ENCODE data around the gene TLL1.

TLL1 gene

GRCh38 chr4:165851256-165851655 lies 21.8 kb upstream of the TLL1 start:
- H3K79me2 ChIP-seq (ENCODE audit: insufficient read depth, low read length) = no peaks in the 10 kb centered on the region
- no peak overlapping the region for H3K27ac ChIP-seq (ENCODE audit: low read depth, low read length, poor library complexity, severe bottlenecking)
- H3K9ac ChIP-seq (ENCODE audit: low read length) = no peak overlapping the region
- no peaks in the 10 kb centered on the region for H3K9me2 ChIP-seq (ENCODE audit: low read depth, low read length)
- TF ChIP-seq, protein P1, sequence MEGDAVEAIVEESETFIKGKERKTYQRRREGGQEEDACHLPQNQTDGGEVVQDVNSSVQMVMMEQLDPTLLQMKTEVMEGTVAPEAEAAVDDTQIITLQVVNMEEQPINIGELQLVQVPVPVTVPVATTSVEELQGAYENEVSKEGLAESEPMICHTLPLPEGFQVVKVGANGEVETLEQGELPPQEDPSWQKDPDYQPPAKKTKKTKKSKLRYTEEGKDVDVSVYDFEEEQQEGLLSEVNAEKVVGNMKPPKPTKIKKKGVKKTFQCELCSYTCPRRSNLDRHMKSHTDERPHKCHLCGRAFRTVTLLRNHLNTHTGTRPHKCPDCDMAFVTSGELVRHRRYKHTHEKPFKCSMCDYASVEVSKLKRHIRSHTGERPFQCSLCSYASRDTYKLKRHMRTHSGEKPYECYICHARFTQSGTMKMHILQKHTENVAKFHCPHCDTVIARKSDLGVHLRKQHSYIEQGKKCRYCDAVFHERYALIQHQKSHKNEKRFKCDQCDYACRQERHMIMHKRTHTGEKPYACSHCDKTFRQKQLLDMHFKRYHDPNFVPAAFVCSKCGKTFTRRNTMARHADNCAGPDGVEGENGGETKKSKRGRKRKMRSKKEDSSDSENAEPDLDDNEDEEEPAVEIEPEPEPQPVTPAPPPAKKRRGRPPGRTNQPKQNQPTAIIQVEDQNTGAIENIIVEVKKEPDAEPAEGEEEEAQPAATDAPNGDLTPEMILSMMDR (IDR thresholded peaks at IDR 0.05; ENCODE audit: low read length) = no peak
- TF ChIP-seq EZH2 (IDR thresholded peaks at IDR 0.05; ENCODE audit: borderline replicate concordance, low read length) = no peak
- no peaks in the 10 kb centered on the region for H3K4me1 ChIP-seq (ENCODE audit: insufficient read depth, low read length, severe bottlenecking)
- H3K36me3 ChIP-seq (ENCODE audit: insufficient read depth, low read length) = no peaks in the 10 kb centered on the region
- H3K9me3 ChIP-seq (ENCODE audit: low read length) = no peaks in the 10 kb centered on the region
- no peaks in the 10 kb centered on the region for H3F3A ChIP-seq (ENCODE audit: insufficient read depth, low read length)
- H2AFZ ChIP-seq (ENCODE audit: low read length) = no peak overlapping the region
- H3K4me2 ChIP-seq (ENCODE audit: low read length) = no peak overlapping the region
- H3K27me3 ChIP-seq (ENCODE audit: insufficient read depth, low read length) = no peaks in the 10 kb centered on the region
- H3K4me3 ChIP-seq (ENCODE audit: low read depth, low read length, poor library complexity, severe bottlenecking) = no peak overlapping the region
- no peaks in the 10 kb centered on the region for H4K20me1 ChIP-seq (ENCODE audit: insufficient read depth, low read length)

DNA sequence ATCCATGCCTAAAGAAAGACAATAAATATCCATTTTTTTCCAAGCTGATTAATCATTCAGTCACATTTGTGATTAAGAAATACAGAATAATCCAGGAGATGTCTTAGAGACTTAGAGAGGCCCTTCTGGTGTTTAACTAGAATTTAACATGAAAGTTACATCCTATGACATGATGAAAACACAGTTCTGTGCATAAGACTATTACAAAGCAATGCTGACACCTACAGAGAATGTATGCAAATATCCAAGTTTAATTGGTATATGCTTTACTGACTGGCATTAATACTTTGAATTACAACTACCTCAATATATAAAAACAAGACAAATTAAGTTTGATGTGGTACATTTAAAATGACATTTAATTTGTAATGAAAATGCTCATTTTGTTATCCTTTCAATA lies 17.8 kb upstream of the TLL1 start:
- Histone ChIP-seq H3K9me3 (ENCODE audit: low read length) (no peaks in the 10 kb centered on the region), H3K4me3 (ENCODE audit: low read depth, low read length, poor library complexity, severe bottlenecking) (no peak overlapping the region), H3K9ac (ENCODE audit: low read length) (no peak overlapping the region), H3K9me2 (ENCODE audit: low read depth, low read length) (no peaks in the 10 kb centered on the region), H3F3A (ENCODE audit: insufficient read depth, low read length) (no peaks in the 10 kb centered on the region), H3K27me3 (ENCODE audit: insufficient read depth, low read length) (no peaks in the 10 kb centered on the region), H2AFZ (ENCODE audit: low read length) (no peak overlapping the region), H4K20me1 (ENCODE audit: insufficient read depth, low read length) (no peaks in the 10 kb centered on the region), H3K27ac (ENCODE audit: low read depth, low read length, poor library complexity, severe bottlenecking) (no peak overlapping the region), H3K4me1 (ENCODE audit: insufficient read depth, low read length, severe bottlenecking) (no peaks in the 10 kb centered on the region), H3K36me3 (ENCODE audit: insufficient read depth, low read length) (no peaks in the 10 kb centered on the region), H3K4me2 (ENCODE audit: low read length) (no peak overlapping the region), H3K79me2 (ENCODE audit: insufficient read depth, low read length) (no peaks in the 10 kb centered on the region)
- TF ChIP-seq, protein P1 (IDR thresholded peaks at IDR 0.05; ENCODE audit: low read length) = no peak
- no peak for TF ChIP-seq EZH2 (IDR thresholded peaks at IDR 0.05; ENCODE audit: borderline replicate concordance, low read length)

- no peaks in the 10 kb centered on the region for H3K9me2 ChIP-seq (ENCODE audit: low read depth, low read length)
- no peaks in the 10 kb centered on the region for H3K4me1 ChIP-seq (ENCODE audit: insufficient read depth, low read length, severe bottlenecking)
- TF ChIP-seq EZH2 (IDR thresholded peaks at IDR 0.05; ENCODE audit: borderline replicate concordance, low read length) = no peak
- TF ChIP-seq, protein P1 (IDR thresholded peaks at IDR 0.05; ENCODE audit: low read length) = no peak
- no peak overlapping the region for H3K4me2 ChIP-seq (ENCODE audit: low read length)
- no peaks in the 10 kb centered on the region for H4K20me1 ChIP-seq (ENCODE audit: insufficient read depth, low read length)
- no peak overlapping the region for H2AFZ ChIP-seq (ENCODE audit: low read length)
- H3K27me3 ChIP-seq (ENCODE audit: insufficient read depth, low read length) = no peaks in the 10 kb centered on the region
- no peaks in the 10 kb centered on the region for H3K79me2 ChIP-seq (ENCODE audit: insufficient read depth, low read length)
- no peaks in the 10 kb centered on the region for H3K36me3 ChIP-seq (ENCODE audit: insufficient read depth, low read length)
- H3K9me3 ChIP-seq (ENCODE audit: low read length) = no peaks in the 10 kb centered on the region
- H3K27ac ChIP-seq (ENCODE audit: low read depth, low read length, poor library complexity, severe bottlenecking) = no peak overlapping the region
- no peaks in the 10 kb centered on the region for H3F3A ChIP-seq (ENCODE audit: insufficient read depth, low read length)
- no peak overlapping the region for H3K9ac ChIP-seq (ENCODE audit: low read length)
- H3K4me3 ChIP-seq (ENCODE audit: low read depth, low read length, poor library complexity, severe bottlenecking) = no peak overlapping the region
These were observed 11.7 kb upstream of the TLL1 start for GRCh38 chr4:165861363-165861762.
